Ishikawa (cell line): ENCODE results near the gene TM9SF1.

ENCODE experiments used
- CEBPB ChIP-seq: IDR thresholded peaks from 2 replicates; pipeline ENCODE4 v1.6.1; 2012
- CREB1 ChIP-seq: IDR thresholded peaks from 2 replicates; pipeline ENCODE4 v1.6.1; 2012; ENCODE audit warnings: low read depth
- EGR1 ChIP-seq: IDR thresholded peaks from 2 replicates; pipeline ENCODE4 v1.6.1; 2012
- EP300 ChIP-seq: IDR thresholded peaks from 2 replicates; pipeline ENCODE4 v1.6.1; 2012; ENCODE audit warnings: borderline replicate concordance
- FOXM1 ChIP-seq: IDR thresholded peaks from 2 replicates; pipeline ENCODE4 v1.6.1; 2012; ENCODE audit warnings: low read depth, borderline replicate concordance
- MAX ChIP-seq: IDR thresholded peaks from 2 replicates; pipeline ENCODE4 v1.6.1; 2012
- NFIC ChIP-seq: IDR thresholded peaks from 2 replicates; pipeline ENCODE4 v1.6.1; 2012
- RAD21 ChIP-seq: IDR thresholded peaks from 2 replicates; pipeline ENCODE4 v1.6.1; 2012; ENCODE audit warnings: low read depth
- REST ChIP-seq: IDR thresholded peaks from 2 replicates; pipeline ENCODE4 v1.6.1; 2012; ENCODE audit warnings: low read depth, mild to moderate bottlenecking
- TAF1 ChIP-seq: IDR thresholded peaks from 2 replicates; pipeline ENCODE4 v1.6.1; 2012; ENCODE audit warnings: low read depth, mild to moderate bottlenecking
- TCF12 ChIP-seq: IDR thresholded peaks from 2 replicates; pipeline ENCODE4 v1.6.1; 2012; ENCODE audit warnings: low read depth
- TEAD4 ChIP-seq: IDR thresholded peaks from 2 replicates; pipeline ENCODE4 v1.6.1; 2012
- USF1 ChIP-seq: IDR thresholded peaks from 2 replicates; pipeline ENCODE4 v1.6.1; 2012
- YY1 ChIP-seq: IDR thresholded peaks from 2 replicates; pipeline ENCODE4 v1.6.1; 2012; ENCODE audit warnings: low read depth
- ZBTB7A ChIP-seq: IDR thresholded peaks from 2 replicates; pipeline ENCODE4 v1.6.1; 2012; ENCODE audit warnings: low read depth

TM9SF1 gene

DNA sequence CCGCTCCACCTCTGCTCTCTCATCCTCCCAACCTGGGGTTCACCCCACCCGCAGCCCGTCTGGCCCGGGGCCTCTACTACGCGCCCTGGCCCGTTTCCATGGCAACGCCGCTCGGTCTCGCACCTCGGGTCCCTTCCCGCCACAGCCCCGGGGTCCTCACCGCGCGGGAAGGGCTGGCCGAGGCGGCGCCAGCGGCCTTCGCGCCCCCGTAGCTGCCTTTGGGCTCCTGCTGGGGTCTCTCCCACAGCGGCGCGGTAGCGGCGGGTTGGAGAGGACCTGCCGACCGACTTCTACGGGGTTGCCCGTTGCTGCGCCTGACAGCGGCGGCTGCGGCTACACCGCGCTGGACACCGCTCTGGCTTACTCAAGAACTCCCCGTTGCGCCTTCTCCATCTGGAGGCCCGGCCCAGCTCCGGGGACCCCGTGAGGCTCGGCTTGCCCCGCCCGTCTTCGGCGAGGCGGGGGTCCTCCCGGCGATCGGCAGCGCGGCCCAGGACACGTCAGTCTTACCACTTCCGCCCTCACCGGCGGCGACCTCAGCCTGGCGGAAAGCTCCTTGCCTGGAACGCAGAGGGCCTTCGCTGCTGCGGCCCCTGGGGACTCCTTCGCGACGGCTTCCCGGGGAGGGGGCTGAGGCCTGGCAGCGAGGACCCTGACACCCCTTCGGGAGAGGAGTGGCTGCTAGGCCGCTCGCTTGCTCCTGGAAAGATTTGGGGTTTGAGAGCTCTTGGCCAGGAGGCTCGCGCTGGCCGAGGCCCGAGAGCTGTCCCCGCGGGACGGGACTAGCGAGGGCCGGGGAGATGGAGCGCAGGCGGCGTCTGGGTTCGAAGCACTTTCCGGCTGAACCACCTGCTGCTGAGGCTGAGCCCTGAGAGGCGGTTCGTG, at the start of gene TM9SF1:
TM9SF1 (minus strand) TSS at position 256 of the 885 bp plus-strand sequence. CDS start 422 bp downstream, outside the sequence.
- TF ChIP-seq ZBTB7A: peak; percentile 37; the same call in 1 of the 2 replicates
- peak; percentile 66; the same call in 1 of the 2 replicates for TF ChIP-seq YY1
- TF ChIP-seq REST: no peak
- no peak; the same call in 1 of the 2 replicates for TF ChIP-seq NFIC
- no peak; the same call in 1 of the 2 replicates for TF ChIP-seq EGR1
- peak; percentile 99 for TF ChIP-seq MAX
- TF ChIP-seq FOXM1: 0 out of 2 replicates have a peak, but pooled peaks have one; percentile 27
- TF ChIP-seq TEAD4: peak; percentile 51
- TF ChIP-seq EP300: no peak; the same call in 1 of the 2 replicates
- TF ChIP-seq CEBPB: no peak
- no peak for TF ChIP-seq USF1
- TF ChIP-seq RAD21: no peak
- peak; percentile 77 for TF ChIP-seq CREB1
- TF ChIP-seq TCF12: no peak
- TF ChIP-seq TAF1: peak; percentile 66; the same call in 1 of the 2 replicates

- TF ChIP-seq CEBPB: no peak
- no peak for TF ChIP-seq TCF12
- TF ChIP-seq EP300: no peak
- TF ChIP-seq ZBTB7A: no peak
- TF ChIP-seq YY1: no peak
- TF ChIP-seq TEAD4: 0 out of 2 replicates have a peak, but pooled peaks have one; percentile 14
- no peak for TF ChIP-seq USF1
Observed at GRCh38 chr14:24243336-24243836, 48.1 kb upstream of the TM9SF1 start.

- TF ChIP-seq YY1: 0 out of 2 replicates have a peak, but pooled peaks have one; percentile 27
- TF ChIP-seq EP300: no peak
- TF ChIP-seq FOXM1: no peak; the same call in 1 of the 2 replicates
- 0 out of 2 replicates have a peak, but pooled peaks have one; percentile 21 for TF ChIP-seq EGR1
- TF ChIP-seq CREB1: no peak
- no peak for TF ChIP-seq TAF1
- TF ChIP-seq ZBTB7A: no peak
- TF ChIP-seq CEBPB: no peak
- no peak for TF ChIP-seq USF1
- no peak for TF ChIP-seq REST
- no peak for TF ChIP-seq NFIC
- TF ChIP-seq RAD21: no peak
- TF ChIP-seq MAX: no peak
- TF ChIP-seq TCF12: no peak; the same call in 1 of the 2 replicates
- no peak for TF ChIP-seq TEAD4
Observed at GRCh38 chr14:24241829-24242443, 46.7 kb upstream of the TM9SF1 start.

- TF ChIP-seq MAX (no peak), TCF12 (no peak), CEBPB (no peak), REST (no peak), CREB1 (no peak), EP300 (no peak), USF1 (no peak), NFIC (no peak), TEAD4 (no peak), FOXM1 (no peak), ZBTB7A (no peak)
Observed at GRCh38 chr14:24240110-24240918, 45.1 kb upstream of the TM9SF1 start.
